ENCODE data around the gene POTEJ.
"Not testable (repeated sequence)": the region's sequence is repeated elsewhere in the genome, so short reads cannot be mapped to it uniquely, and the experiment has no call there.

The POTEJ gene

GRCh38 chr2:130611140-130611539 lies at the start of gene POTEJ:
POTEJ (plus strand) TSS chr2:130611440; CDS start chr2:130611533, 93 bp downstream.
- in situ Hi-C loops (cut with MboI; ENCODE audit: low sequenced_read_pairs): not testable (repeated sequence)

- in situ Hi-C loops (cut with MboI; ENCODE audit: low sequenced_read_pairs): not testable (repeated sequence)
Measured at GRCh38 chr2:130566165-130566564, 45.1 kb upstream of the POTEJ start.

GRCh38 chr2:130571929-130572328 lies 39.3 kb upstream of the POTEJ start:
- in situ Hi-C loops (cut with MboI; ENCODE audit: low sequenced_read_pairs): not testable (repeated sequence)

- in situ Hi-C loops (cut with MboI; ENCODE audit: low sequenced_read_pairs): not testable (repeated sequence)
Measured at GRCh38 chr2:130574230-130574629, 37.0 kb upstream of the POTEJ start.

GRCh38 chr2:130576209-130576784 lies 34.9 kb upstream of the POTEJ start:
- in situ Hi-C loops (cut with MboI; ENCODE audit: low sequenced_read_pairs): not testable (repeated sequence)

- in situ Hi-C loops (cut with MboI; ENCODE audit: low sequenced_read_pairs): not testable (repeated sequence)
Measured at GRCh38 chr2:130577559-130577958, 33.7 kb upstream of the POTEJ start.

- in situ Hi-C loops (cut with MboI; ENCODE audit: low sequenced_read_pairs): not testable (repeated sequence)
Measured at GRCh38 chr2:130579121-130579520, 32.1 kb upstream of the POTEJ start.

- in situ Hi-C loops (cut with MboI; ENCODE audit: low sequenced_read_pairs): not testable (repeated sequence)
Measured at GRCh38 chr2:130581491-130581890, 29.7 kb upstream of the POTEJ start.

GRCh38 chr2:130582970-130583369 lies 28.3 kb upstream of the POTEJ start:
- in situ Hi-C loops (cut with MboI; ENCODE audit: low sequenced_read_pairs): not testable (repeated sequence)

- in situ Hi-C loops (cut with MboI; ENCODE audit: low sequenced_read_pairs): not testable (repeated sequence)
Measured at GRCh38 chr2:130583582-130583981, 27.7 kb upstream of the POTEJ start.

GRCh38 chr2:130584726-130585125 lies 26.5 kb upstream of the POTEJ start:
- in situ Hi-C loops (cut with MboI; ENCODE audit: low sequenced_read_pairs): not testable (repeated sequence)

- in situ Hi-C loops (cut with MboI; ENCODE audit: low sequenced_read_pairs): not testable (repeated sequence)
Measured at GRCh38 chr2:130588688-130589458, 22.4 kb upstream of the POTEJ start.

GRCh38 chr2:130590170-130590841 lies 20.9 kb upstream of the POTEJ start:
- in situ Hi-C loops (cut with MboI; ENCODE audit: low sequenced_read_pairs): not testable (repeated sequence)

- in situ Hi-C loops (cut with MboI; ENCODE audit: low sequenced_read_pairs): not testable (repeated sequence)
Measured at GRCh38 chr2:130590842-130591359, 20.3 kb upstream of the POTEJ start.

- in situ Hi-C loops (cut with MboI; ENCODE audit: low sequenced_read_pairs): not testable (repeated sequence)
Measured at GRCh38 chr2:130592791-130593414, 18.3 kb upstream of the POTEJ start.

GRCh38 chr2:130594011-130594410 lies 17.2 kb upstream of the POTEJ start:
- in situ Hi-C loops (cut with MboI; ENCODE audit: low sequenced_read_pairs): not testable (repeated sequence)

- in situ Hi-C loops (cut with MboI; ENCODE audit: low sequenced_read_pairs): not testable (repeated sequence)
Measured at GRCh38 chr2:130596757-130597156, 14.5 kb upstream of the POTEJ start.

- in situ Hi-C loops (cut with MboI; ENCODE audit: low sequenced_read_pairs): not testable (repeated sequence)
Measured at GRCh38 chr2:130597994-130598393, 13.2 kb upstream of the POTEJ start.

GRCh38 chr2:130598463-130598862 lies 12.8 kb upstream of the POTEJ start:
- in situ Hi-C loops (cut with MboI; ENCODE audit: low sequenced_read_pairs): not testable (repeated sequence)

- in situ Hi-C loops (cut with MboI; ENCODE audit: low sequenced_read_pairs): not testable (repeated sequence)
Measured at GRCh38 chr2:130599393-130599792, 11.8 kb upstream of the POTEJ start, which contains the start of gene CFC1. CFC1 (minus strand) TSS chr2:130599575; CDS start chr2:130599287, 288 bp downstream.

GRCh38 chr2:130599926-130600325 lies 11.3 kb upstream of the POTEJ start:
- in situ Hi-C loops (cut with MboI; ENCODE audit: low sequenced_read_pairs): not testable (repeated sequence)
